Hepatocyte (in vitro differentiated cells): ENCODE measurements around the gene LY9.

Source experiments
- EZH2 ChIP-seq: fragments of 200-600 bp; sonication (generic); IDR thresholded peaks from 2 replicates; pipeline ENCODE4 v1.6.1; 2016; ENCODE audit warnings: antibody characterized with exemption, mild to moderate bottlenecking, borderline replicate concordance
- EZH2phosphoT487 ChIP-seq: fragments of 200-600 bp; sonication (generic); IDR thresholded peaks from one replicate; pipeline ENCODE4 v1.6.1; 2018; ENCODE audit warnings: antibody characterized with exemption, mild to moderate bottlenecking, low read depth, moderate library complexity; ENCODE audit not compliant: unreplicated experiment, severe bottlenecking
- TF ChIP-seq, protein P1 (sequence below): fragments of 200-600 bp; sonication (generic); IDR thresholded peaks from 2 replicates; pipeline ENCODE4 v1.5.1; 2016; ENCODE audit warnings: antibody characterized with exemption, mild to moderate bottlenecking; ENCODE audit not compliant: poor library complexity

DNA sequence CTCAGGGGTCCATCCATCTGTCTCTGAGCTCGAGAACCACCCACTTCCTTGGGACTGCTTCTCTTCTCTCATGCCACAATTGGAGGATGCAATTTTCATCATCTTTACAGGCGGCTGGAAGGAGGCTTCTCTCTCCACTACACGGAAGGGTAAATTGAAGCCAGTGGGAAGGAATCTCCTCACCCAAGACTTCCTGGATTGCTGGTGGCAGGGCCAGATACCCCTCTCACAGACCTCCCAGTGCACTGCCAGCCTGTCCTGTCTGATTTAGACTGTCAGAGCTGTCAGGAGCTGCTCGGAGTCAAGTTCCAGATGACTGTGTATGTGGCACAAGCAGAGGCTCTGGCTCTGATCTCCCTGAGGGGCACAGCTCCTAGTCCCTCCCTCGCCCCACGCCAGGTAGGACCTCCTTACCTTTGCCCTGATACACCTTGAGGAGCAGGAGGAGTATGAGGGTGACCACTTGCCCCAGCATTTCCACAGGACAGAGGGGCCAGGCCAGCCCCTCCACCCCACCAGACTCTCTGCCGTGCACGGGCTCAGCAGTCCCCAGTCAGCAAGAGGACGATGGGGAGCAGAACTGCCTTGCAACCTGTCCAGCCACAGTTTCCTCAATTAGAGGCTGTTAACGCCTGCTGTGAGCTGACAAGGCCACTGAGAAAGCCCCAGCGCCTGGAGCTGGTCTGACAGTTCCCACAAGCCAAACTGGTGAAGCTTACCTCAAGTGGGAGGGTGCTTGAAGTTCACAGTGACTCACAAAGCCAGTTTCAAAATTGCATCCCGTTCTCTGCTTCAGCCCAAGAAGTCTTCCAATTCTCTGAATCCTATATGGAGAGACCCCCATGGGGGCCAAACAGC, 66.5 kb downstream of the LY9 start, which contains the start of gene CD244:
- TF ChIP-seq, protein P1, sequence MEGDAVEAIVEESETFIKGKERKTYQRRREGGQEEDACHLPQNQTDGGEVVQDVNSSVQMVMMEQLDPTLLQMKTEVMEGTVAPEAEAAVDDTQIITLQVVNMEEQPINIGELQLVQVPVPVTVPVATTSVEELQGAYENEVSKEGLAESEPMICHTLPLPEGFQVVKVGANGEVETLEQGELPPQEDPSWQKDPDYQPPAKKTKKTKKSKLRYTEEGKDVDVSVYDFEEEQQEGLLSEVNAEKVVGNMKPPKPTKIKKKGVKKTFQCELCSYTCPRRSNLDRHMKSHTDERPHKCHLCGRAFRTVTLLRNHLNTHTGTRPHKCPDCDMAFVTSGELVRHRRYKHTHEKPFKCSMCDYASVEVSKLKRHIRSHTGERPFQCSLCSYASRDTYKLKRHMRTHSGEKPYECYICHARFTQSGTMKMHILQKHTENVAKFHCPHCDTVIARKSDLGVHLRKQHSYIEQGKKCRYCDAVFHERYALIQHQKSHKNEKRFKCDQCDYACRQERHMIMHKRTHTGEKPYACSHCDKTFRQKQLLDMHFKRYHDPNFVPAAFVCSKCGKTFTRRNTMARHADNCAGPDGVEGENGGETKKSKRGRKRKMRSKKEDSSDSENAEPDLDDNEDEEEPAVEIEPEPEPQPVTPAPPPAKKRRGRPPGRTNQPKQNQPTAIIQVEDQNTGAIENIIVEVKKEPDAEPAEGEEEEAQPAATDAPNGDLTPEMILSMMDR = no peak
- TF ChIP-seq EZH2phosphoT487 = no peak
- TF ChIP-seq EZH2 = no peak
